ENCODE data around the gene OR4E1.

- TF ChIP-seq, protein P1, sequence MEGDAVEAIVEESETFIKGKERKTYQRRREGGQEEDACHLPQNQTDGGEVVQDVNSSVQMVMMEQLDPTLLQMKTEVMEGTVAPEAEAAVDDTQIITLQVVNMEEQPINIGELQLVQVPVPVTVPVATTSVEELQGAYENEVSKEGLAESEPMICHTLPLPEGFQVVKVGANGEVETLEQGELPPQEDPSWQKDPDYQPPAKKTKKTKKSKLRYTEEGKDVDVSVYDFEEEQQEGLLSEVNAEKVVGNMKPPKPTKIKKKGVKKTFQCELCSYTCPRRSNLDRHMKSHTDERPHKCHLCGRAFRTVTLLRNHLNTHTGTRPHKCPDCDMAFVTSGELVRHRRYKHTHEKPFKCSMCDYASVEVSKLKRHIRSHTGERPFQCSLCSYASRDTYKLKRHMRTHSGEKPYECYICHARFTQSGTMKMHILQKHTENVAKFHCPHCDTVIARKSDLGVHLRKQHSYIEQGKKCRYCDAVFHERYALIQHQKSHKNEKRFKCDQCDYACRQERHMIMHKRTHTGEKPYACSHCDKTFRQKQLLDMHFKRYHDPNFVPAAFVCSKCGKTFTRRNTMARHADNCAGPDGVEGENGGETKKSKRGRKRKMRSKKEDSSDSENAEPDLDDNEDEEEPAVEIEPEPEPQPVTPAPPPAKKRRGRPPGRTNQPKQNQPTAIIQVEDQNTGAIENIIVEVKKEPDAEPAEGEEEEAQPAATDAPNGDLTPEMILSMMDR (IDR thresholded peaks at IDR 0.05) = no peak
- TF ChIP-seq POLR2AphosphoS5 (IDR thresholded peaks at IDR 0.05) = no peak
Observed at GRCh38 chr14:21672116-21672515, 1.5 kb downstream of the OR4E1 start.
